ENCODE results near the gene ASAP3. TPM values are rescaled to one million over a fixed set of nuclear protein-coding genes. Genes with fewer than 3 reads are reported as not detected.
A peak's percentile ranks its signal among the peaks of the same experiment; 100 is the strongest.
"Not testable (repeated sequence)": the region's sequence is repeated elsewhere in the genome, so short reads cannot be mapped to it uniquely, and the experiment has no call there.

ASAP3 gene
- total and polyA plus RNA-seq, 12 donors: 15.5 to 58.4 (median 30.4) TPM

DNA sequence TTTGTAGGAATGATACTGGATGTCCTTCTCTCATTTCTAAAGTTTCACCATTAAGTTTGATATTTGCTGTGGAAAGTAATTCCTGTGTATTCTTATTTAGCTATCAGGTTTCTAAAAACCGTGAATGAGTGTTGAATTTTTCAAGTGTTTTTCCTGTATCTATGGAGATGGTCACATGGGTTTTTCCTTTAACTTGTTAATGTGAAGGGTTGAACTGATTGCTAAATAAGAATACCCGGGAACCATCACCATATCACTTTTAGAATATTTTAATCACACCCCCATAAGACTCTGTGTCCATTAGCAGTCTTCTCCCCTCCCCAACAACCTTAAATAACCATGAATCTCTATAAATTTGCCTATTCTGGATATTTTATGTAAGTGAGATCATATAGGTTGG is 16.5 kb upstream of the ASAP3 start:
- Histone ChIP-seq H3K27me3 (no peaks in the 10 kb centered on the region), H3K27ac (no peak overlapping the region), H3K4me1 (peaks cover 0 to 9% (median 0%) of the 10 kb centered on the region in 9 donors), H3K36me3 (no peaks in the 10 kb centered on the region), H3K4me3 (no peak overlapping the region), H3K9me3 (no peaks in the 10 kb centered on the region)
- ATAC-seq (no peak), DNase-seq (no peak)
- TF ChIP-seq, protein P1, sequence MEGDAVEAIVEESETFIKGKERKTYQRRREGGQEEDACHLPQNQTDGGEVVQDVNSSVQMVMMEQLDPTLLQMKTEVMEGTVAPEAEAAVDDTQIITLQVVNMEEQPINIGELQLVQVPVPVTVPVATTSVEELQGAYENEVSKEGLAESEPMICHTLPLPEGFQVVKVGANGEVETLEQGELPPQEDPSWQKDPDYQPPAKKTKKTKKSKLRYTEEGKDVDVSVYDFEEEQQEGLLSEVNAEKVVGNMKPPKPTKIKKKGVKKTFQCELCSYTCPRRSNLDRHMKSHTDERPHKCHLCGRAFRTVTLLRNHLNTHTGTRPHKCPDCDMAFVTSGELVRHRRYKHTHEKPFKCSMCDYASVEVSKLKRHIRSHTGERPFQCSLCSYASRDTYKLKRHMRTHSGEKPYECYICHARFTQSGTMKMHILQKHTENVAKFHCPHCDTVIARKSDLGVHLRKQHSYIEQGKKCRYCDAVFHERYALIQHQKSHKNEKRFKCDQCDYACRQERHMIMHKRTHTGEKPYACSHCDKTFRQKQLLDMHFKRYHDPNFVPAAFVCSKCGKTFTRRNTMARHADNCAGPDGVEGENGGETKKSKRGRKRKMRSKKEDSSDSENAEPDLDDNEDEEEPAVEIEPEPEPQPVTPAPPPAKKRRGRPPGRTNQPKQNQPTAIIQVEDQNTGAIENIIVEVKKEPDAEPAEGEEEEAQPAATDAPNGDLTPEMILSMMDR (IDR thresholded peaks at IDR 0.05): no peak
- WGBS, 2 donors: 35 to 41% methylated on average over 2 of the region's 2 CpGs
- intact Hi-C loops (cut with DNase I): no loop called here

DNA sequence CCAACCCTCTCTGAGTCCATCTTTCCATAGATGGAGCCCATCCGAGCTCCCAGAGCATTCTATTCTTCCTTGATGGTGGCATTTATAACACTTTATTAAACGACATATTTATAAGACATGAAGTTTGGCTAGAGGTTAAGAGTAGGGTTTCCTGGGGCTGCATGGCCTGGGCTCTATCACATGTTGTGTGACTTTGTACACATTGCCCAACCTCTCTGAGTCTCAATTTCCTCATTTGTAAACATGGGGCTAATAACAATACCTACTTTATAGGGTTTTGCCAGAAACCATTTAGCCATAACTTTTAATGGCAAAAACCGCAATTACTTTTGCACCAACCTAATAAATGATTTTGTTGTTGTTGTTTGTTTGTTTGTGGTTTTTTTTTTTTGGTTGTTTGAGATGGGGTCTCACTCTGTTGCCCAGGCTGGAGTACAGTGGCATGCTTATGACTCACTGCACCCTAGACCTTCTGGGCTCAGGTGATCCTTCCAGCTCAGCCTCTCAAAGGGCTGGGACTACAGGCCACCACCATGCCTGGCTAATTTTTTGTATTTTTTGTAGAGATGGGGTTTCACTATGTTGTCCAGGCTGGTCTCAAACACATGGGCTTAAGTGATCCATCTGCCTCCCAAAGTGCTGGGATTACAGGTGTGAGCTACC is 13.9 kb upstream of the ASAP3 start:
- H3K27me3 ChIP-seq: no peaks in the 10 kb centered on the region
- DNase-seq (no peak), ATAC-seq (no peak)
- WGBS, 2 donors: 84 to 93% methylated on average over 3 of the region's 3 CpGs
- no peaks in the 10 kb centered on the region for H3K36me3 ChIP-seq
- TF ChIP-seq, protein P1 (IDR thresholded peaks at IDR 0.05): no peak
- no peak overlapping the region for H3K27ac ChIP-seq
- H3K9me3 ChIP-seq: no peaks in the 10 kb centered on the region
- peaks cover 0 to 9% (median 0%) of the 10 kb centered on the region in 9 donors for H3K4me1 ChIP-seq
- H3K4me3 ChIP-seq: no peak overlapping the region
- intact Hi-C loops (cut with DNase I): loop anchor here in 9 of 10 donors (1.0 to 5.0 kb wide), 8 partner anchors 39 to 1139 kb away; no protein-coding TSS in a partner anchor

GRCh38 chr1:23496490-23497181 is 12.7 kb upstream of the ASAP3 start:
- DNase-seq: no peak
- no peaks in the 10 kb centered on the region for H3K27me3 ChIP-seq
- no peaks in the 10 kb centered on the region for H3K9me3 ChIP-seq
- intact Hi-C loops (cut with DNase I): loop anchor here in 9 of 10 donors (1.0 to 5.0 kb wide), 8 partner anchors 41 to 1141 kb away; no protein-coding TSS in a partner anchor
- no peaks in the 10 kb centered on the region for H3K36me3 ChIP-seq
- TF ChIP-seq, protein P1 (IDR thresholded peaks at IDR 0.05): no peak
- peak in 6 of 8 donors; percentile 18 to 40 (median 30) for ATAC-seq
- H3K4me3 ChIP-seq: no peak overlapping the region
- H3K27ac ChIP-seq: no peak overlapping the region
- peaks cover 0 to 9% (median 0%) of the 10 kb centered on the region in 9 donors for H3K4me1 ChIP-seq
- WGBS, 2 donors: 73 to 80% methylated on average over 7 of the region's 7 CpGs

DNA sequence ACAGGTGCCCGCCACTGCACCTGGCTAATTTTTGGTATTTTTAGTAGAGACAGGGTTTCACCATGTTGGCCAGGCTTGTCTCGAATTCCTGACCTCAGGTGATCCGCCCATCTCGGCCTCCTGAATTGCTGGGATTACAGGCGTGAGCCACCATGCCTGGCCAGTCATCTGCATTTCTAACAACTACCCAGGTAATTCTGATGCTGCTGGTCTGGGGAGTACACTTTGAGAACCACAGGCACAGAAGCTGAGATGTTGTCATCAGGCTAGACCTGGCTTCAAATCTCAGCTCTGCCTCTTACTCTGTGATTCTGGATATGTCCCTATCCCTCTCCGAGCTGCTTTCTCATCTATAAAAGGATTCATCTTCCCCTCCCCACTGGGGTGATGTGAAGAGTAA is 10.9 kb upstream of the ASAP3 start:
- H3K36me3 ChIP-seq, H3K4me3 ChIP-seq, DNase-seq, ATAC-seq, H3K27me3 ChIP-seq, H3K4me1 ChIP-seq, H3K27ac ChIP-seq, H3K9me3 ChIP-seq: not testable (repeated sequence)
- WGBS, 2 donors: 81 to 84% methylated on average over 6 of the region's 6 CpGs
- intact Hi-C loops (cut with DNase I): loop anchor here in 5 of 10 donors (5.0 kb wide), 5 partner anchors 42 to 1142 kb away; no protein-coding TSS in a partner anchor

DNA sequence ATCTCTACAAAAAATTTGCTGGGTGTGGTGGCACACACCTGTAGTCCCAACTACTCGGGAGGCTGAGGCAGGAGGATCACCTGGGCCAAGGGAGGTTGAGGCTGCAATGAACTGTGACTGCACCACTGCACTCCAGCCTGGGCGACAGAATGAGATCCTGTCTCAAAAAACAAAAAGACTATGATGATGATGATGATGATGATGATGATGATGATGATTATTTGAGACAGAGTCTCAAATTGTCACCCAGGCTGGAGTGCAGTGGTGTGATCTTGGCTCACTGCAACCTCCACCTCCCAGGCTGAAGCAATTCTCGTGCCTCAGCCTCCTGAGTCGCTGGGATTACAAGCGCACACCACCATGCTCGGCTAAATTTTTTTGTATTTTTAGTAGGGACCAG is 8.8 kb upstream of the ASAP3 start:
- not testable (repeated sequence) for ATAC-seq, H3K9me3 ChIP-seq

More for the DNA sequence above, 8.8 kb upstream of the ASAP3 start:
- H3K4me3 ChIP-seq, H3K27me3 ChIP-seq, DNase-seq, H3K27ac ChIP-seq, H3K36me3 ChIP-seq, H3K4me1 ChIP-seq: not testable (repeated sequence)
- intact Hi-C loops (cut with DNase I): loop anchor here in 1 of 10 donors (5.0 kb wide), 1 partner anchor 150 kb away; no protein-coding TSS in a partner anchor
- 90 to 95% methylated on average over 6 of the region's 6 CpGs for WGBS, 2 donors

Measured in heart right ventricle (tissue), 16 donors.